T follicular helper cell (primary cell): ENCODE measurements around the gene JARID2.

Experiments
- DNase-seq: peaks from one replicate; pipeline ENCODE4 v3.0.0-alpha.2; 2020; ENCODE audit warnings: low read depth

Gene JARID2

GRCh38 chr6:15332446-15332845 lies 86.6 kb downstream of the JARID2 start:
- DNase-seq, result no peak

GRCh38 chr6:15335385-15335784 lies 89.5 kb downstream of the JARID2 start:
- DNase-seq, result no peak

GRCh38 chr6:15335916-15336315 lies 90.0 kb downstream of the JARID2 start:
- DNase-seq, result no peak

DNA sequence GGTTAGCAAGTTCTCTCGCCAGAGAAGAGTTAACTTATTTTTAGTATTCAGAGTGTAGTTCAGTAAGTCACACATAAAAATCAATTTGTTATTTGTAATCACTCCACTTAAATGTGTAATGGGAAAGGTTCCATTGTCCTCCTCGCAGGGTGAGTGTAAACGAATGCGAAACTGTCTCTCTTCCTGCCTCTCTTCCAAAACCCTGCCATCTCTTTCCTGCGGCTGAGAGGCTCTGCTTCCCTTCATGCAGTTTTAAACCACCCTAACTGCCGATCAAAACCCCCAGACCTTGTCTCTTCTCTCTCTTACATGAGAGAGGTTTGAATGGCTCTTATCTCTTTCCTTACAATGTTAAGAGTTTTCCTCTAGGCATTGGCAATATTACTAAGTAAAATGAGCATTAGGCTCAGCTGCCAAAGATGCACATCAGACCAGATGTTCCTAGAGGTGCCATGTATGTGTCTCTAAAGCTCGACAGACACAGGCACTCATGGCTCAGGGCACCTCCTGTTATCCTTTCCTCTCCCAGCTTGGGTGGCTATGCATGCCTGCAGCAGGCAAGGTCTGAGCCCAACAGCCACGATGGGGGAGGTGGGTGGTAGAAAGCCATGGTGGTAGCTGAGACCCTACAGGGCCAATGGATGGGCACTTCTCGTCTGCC lies 91.2 kb downstream of the JARID2 start:
- DNase-seq, result no peak

DNA sequence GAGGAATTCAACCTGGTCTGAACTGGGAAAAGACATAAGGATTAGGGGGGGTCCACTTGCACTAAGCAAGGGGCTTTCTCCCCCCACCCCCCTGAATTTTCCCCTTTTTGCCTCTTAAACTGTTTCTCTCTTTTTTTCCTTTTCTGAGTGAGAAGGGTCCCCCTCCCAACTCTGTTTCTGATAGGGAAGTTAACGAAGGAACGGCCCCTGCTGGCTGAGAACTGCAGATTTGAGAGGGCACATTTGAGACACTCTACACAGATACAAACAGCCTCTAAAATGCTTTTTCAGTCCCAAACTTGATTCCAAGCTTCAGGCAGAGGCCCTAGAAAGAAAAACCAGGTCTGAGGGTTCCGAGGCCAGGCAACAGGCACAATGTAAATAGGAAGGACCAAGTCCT lies 91.7 kb downstream of the JARID2 start:
- DNase-seq, result no peak

DNA sequence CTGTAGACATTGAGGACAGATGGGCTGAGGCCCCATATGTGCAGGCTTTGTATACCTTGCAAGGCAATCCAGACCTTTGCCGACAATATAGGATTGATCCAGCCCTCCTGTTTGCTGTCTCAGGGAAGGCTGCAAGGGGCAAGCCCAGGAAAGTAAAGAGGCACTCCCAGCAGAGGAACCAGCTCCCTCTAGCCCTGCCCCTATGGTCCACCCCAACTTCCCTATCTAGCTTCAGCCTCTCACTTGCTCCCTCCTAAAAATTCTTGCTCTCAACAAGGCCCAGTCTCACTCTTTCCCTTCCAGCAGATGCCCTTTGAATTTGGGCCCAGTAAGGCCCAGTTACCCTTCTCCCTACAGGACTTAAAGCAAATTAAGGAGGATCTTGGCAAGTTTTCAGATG lies 92.6 kb downstream of the JARID2 start:
- no peak for DNase-seq

GRCh38 chr6:15339081-15339480 lies 93.2 kb downstream of the JARID2 start:
- DNase-seq, result no peak

- no peak for DNase-seq
Observed at GRCh38 chr6:15340105-15340601, 94.3 kb downstream of the JARID2 start.

GRCh38 chr6:15340775-15341174 lies 94.9 kb downstream of the JARID2 start:
- DNase-seq, result no peak

DNA sequence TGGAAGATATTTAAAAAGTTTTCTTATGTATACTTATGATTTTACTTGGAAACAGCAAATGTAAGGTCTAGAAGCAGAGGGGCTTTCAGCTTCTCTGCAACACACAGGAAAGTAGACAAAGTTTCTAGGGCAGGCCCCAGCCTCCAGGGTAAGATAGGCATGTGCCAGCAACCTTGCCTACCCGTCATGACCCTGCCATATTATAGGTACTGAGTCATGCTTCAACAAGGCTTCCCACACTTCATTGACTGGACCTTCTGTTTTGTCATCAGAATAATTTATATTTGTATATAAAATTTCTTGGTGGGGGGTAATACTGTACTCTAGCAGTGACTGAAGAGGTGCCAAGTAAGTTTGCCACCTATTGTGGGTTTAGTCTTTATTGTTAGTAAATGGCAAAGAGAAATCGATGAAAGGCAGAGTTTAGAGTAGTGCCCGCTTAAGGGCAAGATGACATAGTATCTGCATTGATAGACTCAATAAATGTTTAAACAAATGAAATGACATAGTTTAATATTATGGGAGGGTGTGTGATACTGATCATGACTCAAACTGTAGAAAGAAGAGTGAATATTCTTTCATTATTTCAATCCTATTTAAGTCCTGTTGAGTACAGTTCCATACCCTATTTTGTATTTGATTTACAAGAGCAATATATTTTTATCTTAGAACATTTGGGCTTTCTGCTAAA lies 95.6 kb downstream of the JARID2 start:
- DNase-seq, result no peak

DNA sequence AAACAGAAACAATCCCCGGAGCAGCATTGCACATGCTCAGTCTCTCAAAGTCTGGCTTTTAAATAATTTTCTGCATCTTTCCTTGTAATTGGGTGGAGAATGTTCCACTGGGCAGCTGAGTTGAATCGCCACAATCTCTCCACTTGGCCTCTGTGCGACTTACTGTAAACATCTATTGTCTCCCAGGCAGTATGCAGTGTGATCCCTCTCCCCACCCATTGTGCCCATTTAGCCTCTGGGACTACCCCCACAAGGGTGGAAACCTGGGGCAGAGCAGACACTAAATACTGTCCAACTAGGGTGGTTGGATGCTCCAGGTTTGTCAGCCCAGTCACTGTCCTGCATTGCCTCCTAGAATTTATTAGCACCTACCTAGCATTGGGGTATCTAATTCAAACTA lies 96.2 kb downstream of the JARID2 start:
- no peak for DNase-seq

DNA sequence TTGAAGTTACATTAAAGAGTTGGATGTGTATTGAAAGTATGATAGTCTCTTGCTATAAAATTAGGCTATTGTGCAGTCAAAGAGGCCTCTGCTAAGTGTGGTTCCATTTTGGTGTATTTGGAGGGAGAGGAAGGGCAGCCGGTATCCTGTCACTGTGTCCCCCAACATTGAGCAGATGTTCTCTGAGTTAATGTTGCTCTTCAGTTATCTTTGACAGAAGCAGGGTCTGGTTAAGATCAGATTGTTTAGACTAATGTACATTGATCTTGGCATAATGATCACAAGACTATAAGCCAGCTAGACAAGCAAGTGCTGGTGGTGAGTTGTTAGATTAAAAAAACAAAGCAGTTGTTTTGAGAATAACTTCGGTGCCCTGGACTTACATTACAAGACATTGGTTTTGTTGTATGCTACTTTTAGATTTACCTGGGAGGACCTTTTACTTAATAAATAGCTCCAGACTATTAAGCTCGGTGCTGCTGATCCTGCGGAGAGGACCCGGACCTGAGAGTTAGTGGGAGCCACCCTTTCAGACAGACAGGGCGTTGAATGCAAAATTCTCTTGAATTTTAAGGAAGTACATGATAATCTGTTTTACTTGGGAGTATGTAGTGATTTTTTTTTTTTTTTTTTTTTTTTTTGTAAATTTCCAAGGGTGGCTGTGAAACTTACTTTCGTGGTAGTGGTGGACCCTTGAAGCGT lies 97.8 kb downstream of the JARID2 start:
- DNase-seq, result no peak

DNA sequence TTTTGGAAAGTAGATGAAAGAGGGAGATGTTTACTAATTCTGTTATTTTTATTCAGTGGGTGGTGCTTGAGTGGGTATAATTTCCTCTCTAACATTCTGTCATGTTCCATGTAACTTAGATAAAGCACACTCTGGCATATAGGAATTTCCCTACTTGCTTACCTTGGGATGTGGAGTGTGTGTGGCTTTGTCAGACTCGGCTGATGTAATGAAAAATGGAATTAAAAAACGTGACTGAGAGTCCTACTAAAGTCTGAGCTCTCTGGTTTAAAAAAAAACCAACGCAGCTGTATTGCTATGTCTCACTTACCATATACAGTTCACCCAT lies 98.3 kb downstream of the JARID2 start:
- DNase-seq, result no peak

GRCh38 chr6:15344831-15345230 lies 99.0 kb downstream of the JARID2 start:
- no peak for DNase-seq

DNA sequence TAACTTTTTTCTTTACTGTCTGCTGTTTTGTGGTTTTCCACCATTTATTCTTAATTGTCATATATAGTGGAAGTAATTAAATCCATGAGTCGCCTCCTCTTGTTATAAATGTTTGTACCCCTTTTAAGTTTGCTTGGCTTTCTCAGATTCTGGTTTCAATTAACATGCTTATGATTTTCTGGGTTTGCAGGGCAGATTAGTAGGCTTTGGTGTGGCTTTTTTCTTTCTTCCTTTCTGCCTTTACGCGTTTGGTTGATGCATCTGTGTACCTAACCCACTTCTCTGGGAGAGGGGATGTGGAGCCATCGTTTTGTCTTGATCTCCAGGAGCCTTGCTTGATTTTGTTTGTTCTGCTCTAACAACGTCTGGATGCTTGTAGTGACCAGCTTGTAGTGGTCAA lies 100.4 kb downstream of the JARID2 start:
- no peak for DNase-seq

GRCh38 chr6:15348528-15348927 lies 102.7 kb downstream of the JARID2 start:
- no peak for DNase-seq

DNA sequence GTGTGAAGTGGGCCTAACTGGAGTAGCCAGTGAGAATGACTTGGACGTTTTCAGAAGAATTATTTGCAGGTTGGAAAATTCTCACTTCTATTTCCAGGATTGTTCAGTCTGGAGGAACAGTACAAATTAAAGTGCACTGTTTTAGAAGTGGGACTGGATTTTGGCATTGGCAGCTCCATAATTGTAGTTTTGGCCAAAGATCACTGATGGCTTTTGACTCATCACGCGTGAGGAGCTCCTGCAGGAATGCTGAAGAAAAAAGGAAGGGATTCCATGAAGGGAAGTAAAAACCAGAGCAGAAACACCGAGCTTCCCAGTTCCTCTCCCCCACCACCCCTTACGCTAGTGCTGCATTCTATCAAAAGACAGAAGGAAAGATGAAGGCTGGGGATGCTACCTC lies 103.5 kb downstream of the JARID2 start:
- no peak for DNase-seq

DNA sequence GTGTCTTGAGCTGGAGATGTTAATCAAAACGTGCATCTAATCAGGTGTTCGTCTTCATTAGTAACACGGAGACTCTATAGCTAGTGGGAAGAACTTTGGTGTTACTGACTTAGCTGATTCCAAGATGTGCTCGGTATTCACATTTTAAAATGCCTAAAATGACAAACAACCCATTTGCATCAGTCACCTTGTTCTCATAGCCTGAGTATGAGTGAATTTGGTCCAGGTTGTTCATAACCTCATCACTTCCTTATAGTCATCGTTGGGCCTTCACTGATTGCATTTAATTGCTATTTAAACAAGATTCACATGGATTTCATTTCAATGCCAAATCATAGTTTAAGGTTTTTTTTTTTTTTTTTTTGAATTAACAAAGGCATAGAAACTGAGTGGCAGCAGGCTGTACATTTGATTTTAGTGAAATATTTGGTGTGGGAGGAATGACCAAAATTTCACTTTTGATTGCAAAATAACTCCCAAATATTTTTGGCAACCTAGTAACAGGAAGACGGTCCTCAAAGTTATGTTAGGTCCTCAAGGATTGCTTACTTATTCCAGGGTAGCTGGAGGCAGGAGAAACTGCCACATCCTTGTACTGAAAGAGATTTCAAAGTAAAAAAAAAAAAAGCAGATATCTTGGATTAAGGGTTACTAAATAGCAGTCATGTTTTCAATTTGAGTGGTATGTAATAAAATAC lies 104.7 kb downstream of the JARID2 start:
- no peak for DNase-seq

GRCh38 chr6:15351631-15352030 lies 105.8 kb downstream of the JARID2 start:
- DNase-seq, result no peak

GRCh38 chr6:15352220-15352619 lies 106.4 kb downstream of the JARID2 start:
- DNase-seq, result no peak

- DNase-seq, result no peak
Observed at GRCh38 chr6:15352845-15353244, 107.0 kb downstream of the JARID2 start.

DNA sequence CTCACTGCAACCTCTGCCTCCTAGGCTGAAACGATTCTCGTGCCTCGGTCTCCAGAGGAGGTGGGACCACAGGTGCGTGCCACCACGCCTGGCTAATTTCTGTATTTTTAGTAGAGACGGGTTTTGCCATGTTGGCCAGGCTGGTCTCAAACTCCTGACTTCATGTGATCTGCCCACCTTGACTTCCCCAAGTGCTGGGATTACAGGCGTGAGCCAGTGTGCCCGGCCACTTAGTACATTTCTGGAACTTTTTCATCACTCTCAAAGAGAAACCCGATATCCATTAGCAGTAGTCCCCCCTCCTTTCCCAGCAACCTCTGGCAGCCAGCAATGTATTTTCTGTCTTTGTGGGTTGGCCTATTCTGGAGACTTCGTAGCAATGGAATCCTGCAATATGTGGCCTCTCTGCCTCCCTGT lies 109.8 kb downstream of the JARID2 start:
- no peak for DNase-seq

- no peak for DNase-seq
Observed at GRCh38 chr6:15356179-15356578, 110.3 kb downstream of the JARID2 start.
